HUES64 (cell line): ENCODE data around the gene PSMC4. TPM values are rescaled to one million over a fixed set of nuclear protein-coding genes. Genes with fewer than 3 reads are reported as not detected.

Experiments used
- H3K27ac ChIP-seq: 2 replicates; pipeline ENCODE4 v1.7.0; 2013; ENCODE audit warnings: low read depth, low read length, inconsistent platforms
- H3K27me3 ChIP-seq: 2 replicates; pipeline ENCODE4 v1.6.1; 2013; ENCODE audit warnings: mild to moderate bottlenecking, low read length; ENCODE audit not compliant: insufficient read depth
- H3K36me3 ChIP-seq: 2 replicates; pipeline ENCODE4 v1.6.1; 2013; ENCODE audit warnings: mild to moderate bottlenecking, low read length; ENCODE audit not compliant: insufficient read depth
- H3K4me1 ChIP-seq: 2 replicates; pipeline ENCODE4 v1.6.1; 2013; ENCODE audit warnings: mild to moderate bottlenecking, low read length, moderate library complexity; ENCODE audit not compliant: insufficient read depth
- H3K4me3 ChIP-seq: 2 replicates; pipeline ENCODE4 v1.5.1; 2013; ENCODE audit warnings: mild to moderate bottlenecking, low read length, moderate library complexity
- H3K9ac ChIP-seq: 2 replicates; pipeline ENCODE4 v1.6.1; 2013; ENCODE audit warnings: mild to moderate bottlenecking, low read depth, low read length
- H3K9me3 ChIP-seq: 2 replicates; pipeline ENCODE4 v1.6.1; 2013; ENCODE audit warnings: low read depth, low read length; ENCODE audit not compliant: insufficient read depth
- WGBS: fragments of 150-250, 120-280 bp; methylation state at CpG from one replicate; pipeline ENCODE4 v1.1.7; 2013; ENCODE audit warnings: missing lambda C conversion rate; 5-methylcytosine and 5-hydroxymethylcytosine counted together
- polyA plus RNA-seq, 2 experiments: library from polyadenylated mRNA; stranded (reverse); fragments of 50-300 nt; gene quantifications; one replicate each; pipeline ENCODE4 v1.2.3, GENCODE V29; 2013

The PSMC4 gene
- 112 TPM for polyA plus RNA-seq (2013, experiment 1 of 2)
- polyA plus RNA-seq (2013, experiment 2 of 2), result 101 TPM

GRCh38 chr19:39970675-39971379 lies at the start of gene PSMC4:
Gene PSMC4, plus strand, starts transcription at chr19:39971165. Its CDS starts 38 bp downstream, at chr19:39971203.
- Histone ChIP-seq H3K27ac (peak within 1 kb of the TSS; percentile 47; the same call in 1 of the 2 replicates), H3K9me3 (no peaks in the 10 kb centered on the region), H3K4me1 (0 out of 2 replicates have a peak, but pooled peaks cover 4% of the 10 kb centered on the region), H3K27me3 (no peaks in the 10 kb centered on the region), H3K36me3 (peaks cover 38% of the 10 kb centered on the region), H3K9ac (peak within 1 kb of the TSS; percentile 81), H3K4me3 (peak within 1 kb of the TSS; percentile 86)
- under 1% methylated on average over 47 of the region's 47 CpGs for WGBS

DNA sequence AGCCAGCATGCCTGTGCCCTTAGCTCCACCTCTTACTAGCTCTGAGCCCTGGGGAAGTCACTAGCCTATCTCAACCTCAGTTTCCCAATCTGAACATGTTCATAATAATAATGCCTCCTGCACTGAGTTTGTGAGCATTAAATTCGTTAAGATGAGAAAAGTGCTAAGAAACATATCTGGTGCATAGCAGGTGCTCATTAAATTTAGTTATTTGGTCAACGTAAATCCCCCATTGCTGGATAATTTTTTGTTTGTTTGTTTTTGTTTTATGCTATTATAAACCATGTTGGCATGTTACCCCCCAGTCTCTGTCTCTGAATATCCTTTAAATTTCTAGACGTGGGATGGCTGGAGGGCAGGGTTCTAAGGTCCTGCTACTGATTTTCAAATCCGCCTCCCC lies 47.1 kb upstream of the PSMC4 start:
- Histone ChIP-seq H3K4me1 (no peaks in the 10 kb centered on the region), H3K36me3 (no peaks in the 10 kb centered on the region), H3K27ac (no peak overlapping the region), H3K9me3 (no peaks in the 10 kb centered on the region), H3K27me3 (no peaks in the 10 kb centered on the region), H3K9ac (no peak overlapping the region), H3K4me3 (no peak overlapping the region)
- 85% methylated on average over 4 of the region's 4 CpGs for WGBS

- Histone ChIP-seq H3K4me1 (no peaks in the 10 kb centered on the region), H3K36me3 (no peaks in the 10 kb centered on the region), H3K27ac (no peak overlapping the region), H3K27me3 (no peaks in the 10 kb centered on the region), H3K9me3 (no peaks in the 10 kb centered on the region), H3K9ac (no peak overlapping the region), H3K4me3 (no peak overlapping the region)
- 96% methylated on average over 37 of the region's 37 CpGs for WGBS
Observed at GRCh38 chr19:39924389-39924788, 46.6 kb upstream of the PSMC4 start.

DNA sequence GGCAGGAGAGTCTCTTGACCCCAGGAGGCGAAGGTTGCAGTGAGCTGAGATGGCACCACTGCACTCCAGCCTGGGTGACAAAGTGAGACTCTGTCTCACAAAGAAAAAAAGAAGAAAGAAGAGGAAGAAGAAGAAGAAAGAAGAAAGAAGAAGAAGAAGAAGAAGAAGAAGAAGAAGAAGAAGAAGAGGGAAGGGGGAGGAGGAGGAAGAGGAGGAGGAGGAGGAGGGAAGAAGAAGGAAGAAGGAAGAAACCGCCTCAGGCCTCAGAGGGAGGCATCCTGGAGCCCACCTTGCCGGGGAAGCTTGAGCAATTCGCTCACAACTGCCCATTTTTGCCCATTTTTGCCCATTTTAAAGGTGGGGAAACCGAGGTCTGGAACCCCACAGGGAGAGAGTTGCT lies 46.0 kb upstream of the PSMC4 start:
- 92% methylated on average over 5 of the region's 5 CpGs for WGBS
- no peaks in the 10 kb centered on the region for H3K4me1 ChIP-seq
- no peaks in the 10 kb centered on the region for H3K9me3 ChIP-seq
- H3K9ac ChIP-seq, result no peak overlapping the region
- H3K36me3 ChIP-seq, result no peaks in the 10 kb centered on the region
- H3K27ac ChIP-seq, result no peak overlapping the region
- H3K27me3 ChIP-seq, result no peaks in the 10 kb centered on the region
- no peak overlapping the region for H3K4me3 ChIP-seq

GRCh38 chr19:39926170-39926760 lies 44.7 kb upstream of the PSMC4 start:
- Histone ChIP-seq H3K9ac (no peak overlapping the region), H3K36me3 (no peaks in the 10 kb centered on the region), H3K27me3 (no peaks in the 10 kb centered on the region), H3K4me3 (no peak overlapping the region), H3K4me1 (no peaks in the 10 kb centered on the region), H3K27ac (no peak overlapping the region), H3K9me3 (no peaks in the 10 kb centered on the region)
- 95% methylated on average over 8 of the region's 8 CpGs for WGBS

DNA sequence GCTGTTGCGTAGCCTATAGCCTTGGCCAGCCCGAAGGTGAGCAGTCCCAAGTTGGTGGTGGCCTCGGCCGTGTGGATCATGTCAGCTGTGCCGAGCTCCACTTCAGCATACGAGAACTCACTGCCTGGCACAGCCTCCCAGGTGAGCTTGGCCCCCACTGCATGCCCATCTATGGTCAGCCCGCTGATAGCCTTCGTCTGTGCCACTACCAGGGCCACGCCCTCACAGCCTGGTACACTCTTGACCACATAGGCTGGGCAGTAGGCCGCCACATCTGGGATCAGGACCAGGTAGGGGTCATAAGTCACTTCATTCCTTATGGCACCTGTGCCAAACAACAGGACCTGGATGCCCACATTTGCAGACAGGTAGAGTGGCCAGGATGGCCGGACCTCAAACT lies 43.9 kb upstream of the PSMC4 start:
- 95% methylated on average over 11 of the region's 11 CpGs for WGBS
- Histone ChIP-seq H3K27ac (no peak overlapping the region), H3K9ac (no peak overlapping the region), H3K9me3 (no peaks in the 10 kb centered on the region), H3K4me3 (no peak overlapping the region), H3K36me3 (no peaks in the 10 kb centered on the region), H3K27me3 (no peaks in the 10 kb centered on the region), H3K4me1 (no peaks in the 10 kb centered on the region)

DNA sequence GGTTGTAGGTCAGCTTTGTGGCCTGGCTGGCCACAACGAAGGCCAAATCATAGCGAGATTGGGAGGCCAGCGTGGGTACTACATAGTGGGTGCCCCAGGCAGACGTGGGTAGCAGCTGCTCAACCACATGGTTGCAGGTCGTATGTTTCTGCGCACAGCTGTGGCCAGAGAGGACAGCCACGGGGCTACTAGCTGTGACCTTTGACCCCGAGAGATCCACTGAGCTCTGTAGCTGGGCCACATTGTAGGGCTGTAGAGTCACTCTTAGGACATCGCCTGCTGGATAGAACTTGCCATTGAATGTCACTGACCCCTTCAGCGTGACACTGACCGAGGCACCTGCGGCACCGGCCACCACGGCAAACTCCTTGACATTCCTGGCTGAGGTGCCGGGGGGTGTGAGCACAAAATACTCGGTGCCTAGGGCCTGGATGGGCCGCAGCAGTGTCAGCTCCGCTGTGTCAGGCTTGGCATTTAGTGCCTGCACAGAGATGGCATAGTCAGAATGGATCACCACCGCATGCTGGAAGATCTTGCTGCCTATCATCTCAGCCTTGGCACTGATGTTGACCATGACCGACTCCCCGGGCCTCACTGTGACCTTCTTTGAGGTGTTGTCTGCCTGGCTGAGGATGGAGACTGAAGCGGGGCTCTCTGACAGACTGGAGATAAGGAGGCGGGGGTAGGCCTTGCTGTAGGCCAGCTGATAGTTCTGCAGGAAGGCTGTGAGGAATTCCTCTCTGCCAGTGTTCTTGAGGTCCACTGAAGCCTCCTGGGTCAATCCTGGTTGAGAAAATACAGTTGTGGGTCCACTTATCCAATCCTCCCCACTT lies 43.2 kb upstream of the PSMC4 start:
- no peaks in the 10 kb centered on the region for H3K27me3 ChIP-seq
- no peaks in the 10 kb centered on the region for H3K9me3 ChIP-seq
- H3K27ac ChIP-seq, result no peak overlapping the region
- H3K4me3 ChIP-seq, result no peak overlapping the region
- H3K9ac ChIP-seq, result no peak overlapping the region
- no peaks in the 10 kb centered on the region for H3K4me1 ChIP-seq
- WGBS, result 95% methylated on average over 23 of the region's 23 CpGs
- no peaks in the 10 kb centered on the region for H3K36me3 ChIP-seq

DNA sequence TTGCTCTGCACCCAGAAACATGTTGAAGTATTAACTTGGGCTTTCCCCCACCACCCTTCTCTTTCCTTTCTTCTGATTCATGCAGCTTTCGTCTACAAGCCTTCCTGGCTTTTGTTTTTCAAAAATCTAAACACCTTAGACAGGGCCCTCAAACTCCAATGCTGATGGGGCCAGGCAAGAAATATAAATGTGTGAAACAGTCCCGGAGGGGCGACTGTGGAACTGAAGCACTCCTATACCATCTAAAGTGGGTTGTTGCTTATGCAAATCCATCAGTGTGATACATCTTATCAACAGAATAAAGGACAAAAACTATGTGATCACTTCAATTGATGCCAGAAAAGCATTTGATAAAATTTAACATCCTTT lies 42.6 kb upstream of the PSMC4 start:
- H3K9ac ChIP-seq, result no peak overlapping the region
- WGBS, result 90% methylated on average over 3 of the region's 3 CpGs

GRCh38 chr19:39929750-39930149 lies 41.2 kb upstream of the PSMC4 start:
- H3K9ac ChIP-seq, result no peak overlapping the region
- H3K27ac ChIP-seq, result no peak overlapping the region
- no peaks in the 10 kb centered on the region for H3K36me3 ChIP-seq
- H3K4me1 ChIP-seq, result no peaks in the 10 kb centered on the region
- no peaks in the 10 kb centered on the region for H3K27me3 ChIP-seq
- WGBS, result 94% methylated on average over 2 of the region's 3 CpGs
- H3K9me3 ChIP-seq, result no peaks in the 10 kb centered on the region
- no peak overlapping the region for H3K4me3 ChIP-seq

More for the DNA sequence above, 42.6 kb upstream of the PSMC4 start:
- H3K36me3 ChIP-seq, result no peaks in the 10 kb centered on the region
- no peak overlapping the region for H3K27ac ChIP-seq
- no peaks in the 10 kb centered on the region for H3K4me1 ChIP-seq
- H3K4me3 ChIP-seq, result no peak overlapping the region
- no peaks in the 10 kb centered on the region for H3K27me3 ChIP-seq
- H3K9me3 ChIP-seq, result no peaks in the 10 kb centered on the region

DNA sequence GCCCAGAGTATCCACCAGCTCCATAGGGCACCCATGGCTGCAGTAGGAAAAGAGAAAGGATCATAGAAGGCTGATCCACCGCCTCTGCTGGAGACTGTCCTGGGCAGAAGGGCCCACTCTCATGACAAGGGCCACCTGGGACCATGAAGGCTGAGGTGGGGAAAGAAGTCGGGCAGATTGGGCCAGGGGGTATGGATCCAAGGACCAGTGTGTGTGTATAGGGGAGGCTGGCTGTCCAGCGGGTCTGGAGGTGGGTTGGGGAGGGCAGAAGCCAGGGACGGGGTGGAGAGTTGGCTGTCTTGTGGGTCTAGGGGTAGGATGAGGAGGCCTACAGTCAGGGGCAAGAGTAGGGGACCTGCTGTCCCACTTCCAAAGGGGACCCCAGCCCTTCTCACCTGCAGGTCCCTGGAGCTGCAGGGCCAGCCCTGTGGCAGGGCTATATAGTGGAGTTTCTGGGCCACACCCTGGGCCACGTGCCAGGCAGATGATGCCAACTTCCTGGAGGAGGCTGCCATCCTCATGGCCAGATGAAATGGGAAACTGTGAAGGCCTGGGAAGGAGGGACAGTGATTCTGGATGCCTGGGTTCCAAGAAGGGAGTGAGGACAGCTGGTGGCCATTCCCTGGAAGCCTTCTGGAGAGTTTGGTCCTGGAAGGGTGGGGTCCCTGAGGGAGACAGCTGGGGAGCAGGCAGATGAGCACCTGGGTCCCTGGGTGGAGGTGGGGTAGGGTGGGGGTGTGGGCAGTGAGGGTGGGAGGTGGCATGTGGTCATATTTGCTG lies 36.2 kb upstream of the PSMC4 start, which contains the start of gene FCGBP:
TSS of gene FCGBP (minus strand) at position 51 of the 780 bp plus-strand sequence.
- no peak within 1 kb of the TSS for H3K27ac ChIP-seq
- WGBS, result 90% methylated on average over 5 of the region's 5 CpGs

GRCh38 chr19:39935364-39935661 lies 35.7 kb upstream of the PSMC4 start:
- Histone ChIP-seq H3K4me3 (no peak overlapping the region), H3K27ac (no peak overlapping the region), H3K27me3 (no peaks in the 10 kb centered on the region), H3K9ac (no peak overlapping the region), H3K4me1 (no peaks in the 10 kb centered on the region), H3K36me3 (no peaks in the 10 kb centered on the region), H3K9me3 (no peaks in the 10 kb centered on the region)
- 91% methylated on average over 5 of the region's 5 CpGs for WGBS

More for the DNA sequence above, 36.2 kb upstream of the PSMC4 start, which contains the start of gene FCGBP:
- Histone ChIP-seq H3K4me3 (no peak within 1 kb of the TSS), H3K9ac (no peak within 1 kb of the TSS), H3K4me1 (no peaks in the 10 kb centered on the region), H3K9me3 (no peaks in the 10 kb centered on the region), H3K27me3 (no peaks in the 10 kb centered on the region), H3K36me3 (no peaks in the 10 kb centered on the region)
